Type B pancreatic cell (in vitro differentiated cells): ENCODE data around the gene FIZ1. TPM values are rescaled to one million over a fixed set of nuclear protein-coding genes. Genes with fewer than 3 reads are reported as not detected.
A peak's percentile ranks its signal among the peaks of the same experiment; 100 is the strongest.
"Not testable (repeated sequence)": the region's sequence is repeated elsewhere in the genome, so short reads cannot be mapped to it uniquely, and the experiment has no call there.

Source experiments
- DNase-seq: peaks from one replicate; pipeline ENCODE4 v3.0.0; 2021; ENCODE audit warnings: mixed read lengths; ENCODE audit not compliant: unreplicated experiment; ENCODE audit errors: extremely low spot score
- H3K27ac Mint-ChIP-seq: 2 replicates; pipeline ENCODE4 v1.8.0; 2021; ENCODE audit warnings: mild to moderate bottlenecking, mixed read lengths
- H3K27me3 Mint-ChIP-seq: 2 replicates; pipeline ENCODE4 v1.8.0; 2021; ENCODE audit warnings: mixed read lengths
- H3K36me3 Mint-ChIP-seq: 2 replicates; pipeline ENCODE4 v1.8.0; 2021; ENCODE audit warnings: mixed read lengths
- H3K4me1 Mint-ChIP-seq: one replicate; pipeline ENCODE4 v1.8.0; 2021; ENCODE audit warnings: mixed read lengths; ENCODE audit not compliant: unreplicated experiment
- H3K4me3 Mint-ChIP-seq: 2 replicates; pipeline ENCODE4 v1.8.0; 2021; ENCODE audit warnings: mild to moderate bottlenecking, mixed read lengths
- H3K9me3 Mint-ChIP-seq: 2 replicates; pipeline ENCODE4 v1.8.0; 2021; ENCODE audit warnings: mixed read lengths
- CTCF ChIP-seq: fragments of 200-600 bp; sonication (generic); conservative IDR thresholded peaks from 2 replicates; pipeline ENCODE4 v1.5.0; 2021; ENCODE audit warnings: antibody characterized with exemption, mild to moderate bottlenecking
- total RNA-seq: library from RNA; stranded (reverse); gene quantifications from 2 replicates; pipeline ENCODE4 v1.2.1, GENCODE V29; 2021; ENCODE audit warnings: low replicate concordance

Gene FIZ1
- total RNA-seq, 1 donor from 2014 or later: 22.4 TPM

GRCh38 chr19:55588738-55589137, 10.6 kb downstream of the FIZ1 start:
- H3K9me3 Mint-ChIP-seq: no peaks in the 10 kb centered on the region
- no peak for DNase-seq
- peaks cover 26% of the 10 kb centered on the region for H3K4me1 Mint-ChIP-seq
- no peak overlapping the region for H3K4me3 Mint-ChIP-seq
- no peak overlapping the region for H3K27ac Mint-ChIP-seq
- peaks cover 4% of the 10 kb centered on the region for H3K36me3 Mint-ChIP-seq
- TF ChIP-seq CTCF: no peak
- H3K27me3 Mint-ChIP-seq: no peaks in the 10 kb centered on the region

GRCh38 chr19:55586976-55587668, 12.2 kb downstream of the FIZ1 start:
- no peak for TF ChIP-seq CTCF
- Mint-ChIP-seq H3K9me3 (no peaks in the 10 kb centered on the region), H3K4me1 (peaks cover 27% of the 10 kb centered on the region), H3K4me3 (peak overlapping the region; percentile 93), H3K27ac (peak overlapping the region; percentile 94), H3K36me3 (peaks cover 4% of the 10 kb centered on the region), H3K27me3 (no peaks in the 10 kb centered on the region)
- peak; percentile 97 for DNase-seq

GRCh38 chr19:55585658-55586339, 13.5 kb downstream of the FIZ1 start:
- Mint-ChIP-seq H3K36me3 (no peaks in the 10 kb centered on the region), H3K27ac (peak overlapping the region; percentile 66), H3K4me1 (peaks cover 39% of the 10 kb centered on the region), H3K27me3 (no peaks in the 10 kb centered on the region), H3K9me3 (no peaks in the 10 kb centered on the region), H3K4me3 (peak overlapping the region; percentile 93)
- TF ChIP-seq CTCF: no peak
- peak; percentile 87 for DNase-seq

DNA sequence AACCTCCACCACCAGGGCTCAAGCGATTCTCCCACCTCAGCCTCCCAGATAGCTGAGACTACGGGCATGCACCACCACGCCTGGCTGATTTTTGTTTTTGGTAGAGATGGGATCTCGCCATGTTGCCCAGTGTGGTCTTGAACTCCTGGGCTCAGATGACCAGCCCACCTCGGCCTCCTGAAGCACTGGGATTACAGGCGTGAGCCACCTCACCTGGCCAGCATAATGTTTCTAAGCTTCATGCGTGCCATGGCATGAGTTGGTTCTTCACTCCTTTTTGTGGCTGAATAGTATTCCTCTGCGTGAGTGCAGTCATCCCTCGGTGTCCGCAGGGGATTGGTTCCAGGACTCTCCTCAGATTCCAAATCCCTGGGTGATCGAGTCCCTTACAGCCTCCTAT, 14.4 kb downstream of the FIZ1 start:
- Mint-ChIP-seq H3K27me3 (no peaks in the 10 kb centered on the region), H3K36me3 (peaks cover under 1% of the 10 kb centered on the region), H3K4me1 (peaks cover 35% of the 10 kb centered on the region), H3K4me3 (peak overlapping the region; percentile 93), H3K9me3 (no peaks in the 10 kb centered on the region), H3K27ac (peak overlapping the region; percentile 66)
- no peak for DNase-seq
- TF ChIP-seq CTCF: no peak

DNA sequence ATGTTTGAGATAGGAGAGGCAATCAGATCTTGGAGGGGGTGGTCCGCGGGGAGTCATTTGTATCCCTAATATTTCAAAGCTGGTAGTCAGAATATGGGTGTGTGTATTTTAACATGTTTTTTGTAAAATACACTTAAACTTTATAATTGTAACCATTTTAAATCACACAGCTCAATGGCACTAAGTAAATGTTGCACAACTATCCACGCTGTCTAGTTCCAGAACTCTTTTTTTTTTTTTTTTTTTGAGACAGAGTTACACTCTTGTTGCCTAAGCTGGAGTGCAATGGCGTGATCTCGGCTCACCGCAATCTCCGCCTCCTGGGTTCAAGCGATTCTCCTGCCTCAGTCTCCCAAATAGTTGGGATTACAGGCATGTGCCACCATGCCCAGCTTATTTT, 15.4 kb downstream of the FIZ1 start:
- H3K27me3 Mint-ChIP-seq, H3K36me3 Mint-ChIP-seq, DNase-seq, H3K4me3 Mint-ChIP-seq, H3K9me3 Mint-ChIP-seq, H3K27ac Mint-ChIP-seq: not testable (repeated sequence)
- peaks cover 36% of the 10 kb centered on the region for H3K4me1 Mint-ChIP-seq

GRCh38 chr19:55582284-55582683, 17.0 kb downstream of the FIZ1 start:
- peak overlapping the region; percentile 94 for H3K4me3 Mint-ChIP-seq
- H3K27ac Mint-ChIP-seq: peak overlapping the region; percentile 82

More at GRCh38 chr19:55582284-55582683, 17.0 kb downstream of the FIZ1 start:
- peaks cover 33% of the 10 kb centered on the region for H3K4me1 Mint-ChIP-seq
- not testable (repeated sequence) for H3K27me3 Mint-ChIP-seq, H3K9me3 Mint-ChIP-seq, DNase-seq, H3K36me3 Mint-ChIP-seq
